B cell (primary cell): ENCODE data around the gene KRT38. TPM values are rescaled to one million over a fixed set of nuclear protein-coding genes. Genes with fewer than 3 reads are reported as not detected.

Source experiments
- ATAC-seq: fragments of 200-7000 bp; cut with Tn5 transposase; one replicate; pipeline ENCODE4 v1.10.0; 2021; ENCODE audit warnings: low read depth, mild to moderate bottlenecking, moderate number of reproducible peaks, moderate library complexity
- CTCF ChIA-PET: fragments of 350-600 bp; sonication (Branson Sonifier 250); formaldehyde crosslinking; loops from one replicate; lab custom pipeline; 2021; ENCODE audit warnings: antibody characterized with exemption, inconsistent platforms; lab: Charles Lee
- POLR2A ChIA-PET: fragments of 350-600 bp; sonication (Branson Sonifier 250); formaldehyde crosslinking; loops from one replicate; lab custom pipeline; 2021; ENCODE audit warnings: antibody characterized with exemption; lab: Charles Lee
- DNase-seq: peaks from one replicate; pipeline ENCODE4 v3.0.0; 2013
- H2AFZ ChIP-seq: 2 replicates; pipeline ENCODE4 v1.6.1; 2012; ENCODE audit warnings: mild to moderate bottlenecking, low read depth, low read length; ENCODE audit not compliant: insufficient read depth, poor library complexity, severe bottlenecking
- H3K27ac ChIP-seq, 2 donors: 1 replicate in 1 of 2; 2 replicates in 1 of 2; pipeline ENCODE4 v1.5.1; 2012 to 2013; ENCODE audit warnings: low read length in 2 of 2, mild to moderate bottlenecking in 2 of 2, moderate library complexity in 1 of 2
- H3K27me3 ChIP-seq, 4 experiments: fragments of 200-600 bp in 1 of 4; sonication (generic) in 1 of 4; replicated peaks in 1 of 4; 1 replicate in 2 of 4; 2 replicates in 2 of 4; pipeline versions ENCODE4 v1.6.1 to v1.7.0; 2013 to 2016; ENCODE audit warnings: low read length in 3 of 4, mild to moderate bottlenecking in 2 of 4, mixed read lengths in 1 of 4, moderate library complexity in 1 of 4; ENCODE audit not compliant: insufficient read depth in 4 of 4, control insufficient read depth in 3 of 4; ENCODE audit errors: control extremely low read depth in 1 of 4
- H3K36me3 ChIP-seq, 2 experiments: replicated peaks in 1 of 2; 1 replicate in 1 of 2; 2 replicates in 1 of 2; pipeline versions ENCODE4 v1.6.1 to v1.7.1; 2013; ENCODE audit warnings: low read length in 1 of 2; ENCODE audit not compliant: insufficient read depth in 2 of 2, control insufficient read depth in 1 of 2; ENCODE audit errors: control extremely low read depth in 1 of 2, extremely low read depth in 1 of 2
- H3K4me1 ChIP-seq, 2 donors: fragments of 200-600 bp in 1 of 2; sonication (generic) in 1 of 2; 1 replicate in 1 of 2; 2 replicates in 1 of 2; pipeline versions ENCODE4 v1.5.1 to v1.6.1; 2013 to 2017; ENCODE audit warnings: low read length in 2 of 2; ENCODE audit not compliant: control insufficient read depth in 2 of 2, insufficient read depth in 2 of 2
- H3K4me2 ChIP-seq: replicated peaks from 2 replicates; pipeline ENCODE3; 2012; ENCODE audit warnings: mild to moderate bottlenecking, low read depth, low read length; ENCODE audit not compliant: poor library complexity, severe bottlenecking
- H3K4me3 ChIP-seq, 5 experiments: fragments of 200-600 bp in 1 of 5; sonication (generic) in 1 of 5; 1 replicate in 3 of 5; 2 replicates in 2 of 5; pipeline versions ENCODE4 v1.5.1 to v1.7.0; 2011 to 2016; ENCODE audit warnings: low read length in 4 of 5, mild to moderate bottlenecking in 4 of 5, low read depth in 2 of 5, control low read depth in 1 of 5, moderate library complexity in 1 of 5; ENCODE audit not compliant: insufficient read depth in 1 of 5; ENCODE audit errors: control extremely low read depth in 1 of 5, extremely low read depth in 1 of 5
- H3K79me2 ChIP-seq: fragments of 200-600 bp; sonication (generic); one replicate; pipeline ENCODE4 v1.6.0; 2016; ENCODE audit warnings: low read length; ENCODE audit not compliant: control insufficient read depth, insufficient read depth
- H3K9ac ChIP-seq: fragments of 200-600 bp; sonication (generic); 2 replicates; pipeline ENCODE4 v1.6.1; 2017; ENCODE audit warnings: mild to moderate bottlenecking, low read length, moderate library complexity
- H3K9me3 ChIP-seq, 3 donors: one replicate each; pipeline versions ENCODE4 v1.6.1 to v1.7.1; 2013; ENCODE audit warnings: low read length in 2 of 3; ENCODE audit not compliant: control insufficient read depth in 2 of 3, insufficient read depth in 1 of 3; ENCODE audit errors: control extremely low read depth in 1 of 3
- H4K20me1 ChIP-seq: 2 replicates; pipeline ENCODE4 v1.6.0; 2012; ENCODE audit warnings: mild to moderate bottlenecking, low read length; ENCODE audit not compliant: insufficient read depth, control insufficient read depth, poor library complexity, severe bottlenecking
- H3K27ac Mint-ChIP-seq: one replicate; pipeline ENCODE4 v1.8.0; 2021; ENCODE audit warnings: mixed read lengths
- H3K27me3 Mint-ChIP-seq: one replicate; pipeline ENCODE4 v1.8.0; 2021; ENCODE audit warnings: mixed read lengths
- H3K4me1 Mint-ChIP-seq: one replicate; pipeline ENCODE4 v1.8.0; 2021; ENCODE audit warnings: mixed read lengths
- H3K4me3 Mint-ChIP-seq: one replicate; pipeline ENCODE4 v1.8.0; 2021; ENCODE audit warnings: mixed read lengths
- H3K9me3 Mint-ChIP-seq: one replicate; pipeline ENCODE4 v1.8.0; 2022; ENCODE audit warnings: mixed read lengths; ENCODE audit not compliant: insufficient read depth
- CTCF ChIP-seq: fragments of 200-600 bp; IDR thresholded peaks from one replicate; pipeline ENCODE4 v1.8.0; 2022; ENCODE audit warnings: antibody characterized with exemption, mild to moderate bottlenecking
- EZH2 ChIP-seq: IDR thresholded peaks from 2 replicates; pipeline ENCODE4 v1.6.1; 2012; ENCODE audit warnings: borderline replicate concordance, low read depth, mild to moderate bottlenecking, moderate library complexity, low read length; ENCODE audit not compliant: insufficient read depth, poor library complexity, severe bottlenecking
- WGBS: methylation state at CpG from one replicate; pipeline ENCODE4 v1.1.5; 2013; ENCODE audit warnings: missing lambda C conversion rate; ENCODE audit not compliant: insufficient coverage; 5-methylcytosine and 5-hydroxymethylcytosine counted together
- intact Hi-C: fragments of 100-400 bp; cut with micrococcal nuclease; formaldehyde crosslinking; loops from one replicate; pipeline ENCODE4 v1.10.0; 2022
- polyA plus RNA-seq: library from polyadenylated mRNA; depleted of rRNA; stranded (reverse); fragments of >200 nt; gene quantifications from 2 replicates; pipeline ENCODE4 v1.2.3, GENCODE V29; 2012
- total RNA-seq, 2 donors: library from RNA; stranded (reverse); fragments of 120-200 nt in 1 of 2; gene quantifications; 1 replicate in 1 of 2; 2 replicates in 1 of 2; pipeline versions ENCODE4 v1.2.3 to v1.2.4, GENCODE V29; 2013 to 2022

The KRT38 gene
- total and polyA plus RNA-seq, 2 donors (not counting 1 experiment from before 2014, with no cell fraction given) = not detected

DNA sequence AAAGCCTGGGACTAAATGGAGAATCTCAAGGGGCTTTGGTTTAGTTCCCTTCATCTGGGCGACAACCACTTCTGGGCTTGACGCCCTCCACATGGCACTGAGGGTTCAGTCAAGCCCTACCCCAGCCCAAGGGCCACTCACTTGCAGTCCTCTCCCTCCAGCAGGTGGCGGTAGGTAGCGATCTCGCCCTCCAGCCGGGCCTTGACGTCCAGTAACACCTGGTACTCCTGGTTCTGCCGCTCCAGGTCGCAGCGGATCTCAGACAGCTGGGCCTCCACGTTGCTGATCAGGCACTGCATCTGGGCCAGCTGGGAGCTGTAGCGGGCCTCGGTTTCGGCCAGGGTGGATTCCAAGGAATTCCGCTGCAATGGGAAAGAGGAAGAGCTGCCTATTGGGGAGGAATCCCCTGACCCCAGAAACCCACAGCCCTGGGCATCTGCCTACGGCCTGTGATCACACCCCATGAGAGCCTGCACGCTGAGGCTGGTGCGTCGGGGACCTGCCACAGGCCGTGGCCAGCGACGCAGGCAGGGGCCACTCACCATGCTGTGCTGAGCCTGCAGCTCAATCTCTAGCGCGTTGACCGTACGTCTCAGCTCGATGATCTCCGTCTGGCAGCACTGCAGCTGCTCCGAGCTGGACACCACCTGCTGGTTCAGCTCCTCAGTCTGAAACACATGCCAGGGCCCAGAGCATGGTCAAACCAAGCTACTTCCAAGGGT lies 46.2 kb upstream of the KRT38 start:
- Histone ChIP-seq H3K9me3 (peaks cover 0 to 4% (median 0%) of the 10 kb centered on the region in 3 donors), H3K79me2 (no peaks in the 10 kb centered on the region), H3K36me3 (no peaks in the 10 kb centered on the region), H3K27ac (no peak overlapping the region), H3K4me2 (no peak overlapping the region), H3K4me1 (no peaks in the 10 kb centered on the region), H4K20me1 (no peaks in the 10 kb centered on the region), H2AFZ (no peak overlapping the region), H3K9ac (no peak overlapping the region), H3K4me3 (no peak overlapping the region), H3K27me3 (peaks cover 0 to 7% (median 0%) of the 10 kb centered on the region in 4 experiments)
- ATAC-seq (no peak), DNase-seq (peak; percentile 30)
- intact Hi-C loops = no loop called here
- ChIA-PET CTCF (interaction anchor here (0.7 to 1.9 kb wide), 4 partner anchors 62 to 179 kb away, joined by 4 to 5 read pairs (median 4); no protein-coding TSS in a partner anchor), POLR2A (no interaction called here)
- H3K27me3 Mint-ChIP-seq = peaks cover 28% of the 10 kb centered on the region
- no peak overlapping the region for H3K27ac Mint-ChIP-seq
- H3K4me1 Mint-ChIP-seq = no peaks in the 10 kb centered on the region
- H3K4me3 Mint-ChIP-seq = no peak overlapping the region
- H3K9me3 Mint-ChIP-seq = no peaks in the 10 kb centered on the region
- WGBS = 68% methylated on average over 24 of the region's 29 CpGs
- peak; percentile 31 for TF ChIP-seq CTCF
- no peak for TF ChIP-seq EZH2

DNA sequence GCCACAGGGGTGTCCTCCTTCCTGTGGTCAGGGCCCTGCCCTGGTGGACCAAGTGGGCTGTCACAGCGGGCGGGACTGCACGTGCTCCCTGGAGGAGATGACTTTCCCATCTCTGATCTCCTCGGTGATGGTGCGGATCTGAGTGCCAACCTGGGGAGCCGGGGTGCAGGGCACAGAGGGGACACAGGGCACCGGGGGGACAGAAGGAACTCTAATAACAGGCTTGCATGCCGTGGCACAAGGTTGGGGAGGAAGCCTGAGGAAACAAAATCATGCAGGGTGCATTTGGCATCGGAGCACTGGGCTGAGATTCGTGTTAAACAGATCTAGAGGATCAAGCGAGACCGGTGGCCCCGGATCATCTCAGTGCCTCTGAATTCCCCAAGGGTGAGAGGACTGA lies 45.5 kb upstream of the KRT38 start:
- POLR2A ChIA-PET = no interaction called here
- CTCF ChIA-PET = interaction anchor here (1.2 kb wide), 1 partner anchor 63 kb away, joined by 4 read pairs; no protein-coding TSS in a partner anchor
- no peaks in the 10 kb centered on the region for H3K36me3 ChIP-seq
- H3K4me3 ChIP-seq = no peak overlapping the region
- ATAC-seq (no peak), DNase-seq (no peak)
- H3K4me2 ChIP-seq = no peak overlapping the region
- no peak overlapping the region for H3K9ac ChIP-seq
- Mint-ChIP-seq H3K27ac (no peak overlapping the region), H3K27me3 (peaks cover 23% of the 10 kb centered on the region), H3K9me3 (no peaks in the 10 kb centered on the region), H3K4me1 (no peaks in the 10 kb centered on the region), H3K4me3 (no peak overlapping the region)
- 97% methylated on average over 13 of the region's 13 CpGs for WGBS
- no peak overlapping the region for H2AFZ ChIP-seq
- intact Hi-C loops = no loop called here
- H3K27ac ChIP-seq = no peak overlapping the region
- H3K9me3 ChIP-seq = peaks cover 0 to 4% (median 0%) of the 10 kb centered on the region in 3 donors
- peaks cover 0 to 7% (median 0%) of the 10 kb centered on the region in 4 experiments for H3K27me3 ChIP-seq
- no peaks in the 10 kb centered on the region for H3K79me2 ChIP-seq
- no peaks in the 10 kb centered on the region for H3K4me1 ChIP-seq
- no peak for TF ChIP-seq CTCF
- no peak for TF ChIP-seq EZH2
- H4K20me1 ChIP-seq = no peaks in the 10 kb centered on the region
